DMS153 (cell line): ENCODE data around the gene EDA.

Experiments used
- DNase-seq: peaks from one replicate; lab custom pipeline; 2025; lab: John Stamatoyannopoulos, UW

The EDA gene

DNA sequence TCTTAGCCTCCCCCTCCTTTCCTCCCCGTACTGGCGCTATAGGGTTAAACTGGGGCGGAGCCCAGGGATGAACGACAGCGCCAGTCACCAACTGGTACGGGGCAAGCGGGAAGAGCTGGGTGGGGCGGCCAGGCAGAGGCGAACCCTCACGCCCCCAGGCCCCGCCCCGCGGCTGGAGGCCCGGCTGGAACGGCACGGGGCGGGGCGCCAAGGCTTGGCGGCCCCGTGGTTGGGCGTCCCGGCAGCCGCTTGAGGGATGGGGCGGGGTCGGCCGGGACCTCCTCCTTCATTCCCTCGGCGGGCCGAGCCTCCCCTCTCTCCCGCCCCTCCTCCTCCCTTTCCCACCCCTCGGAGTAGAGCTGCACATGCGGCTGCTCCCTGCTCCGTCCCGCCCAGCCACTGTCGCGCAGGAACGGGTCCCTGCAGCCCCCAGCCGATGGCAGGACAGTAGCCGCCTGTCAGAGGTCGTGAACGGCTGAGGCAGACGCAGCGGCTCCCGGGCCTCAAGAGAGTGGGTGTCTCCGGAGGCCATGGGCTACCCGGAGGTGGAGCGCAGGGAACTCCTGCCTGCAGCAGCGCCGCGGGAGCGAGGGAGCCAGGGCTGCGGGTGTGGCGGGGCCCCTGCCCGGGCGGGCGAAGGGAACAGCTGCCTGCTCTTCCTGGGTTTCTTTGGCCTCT lies at the start of gene EDA:
Gene EDA, plus strand, starts transcription at position 335 of the 678 bp plus-strand sequence.
- DNase-seq, result peak; percentile 46

DNA sequence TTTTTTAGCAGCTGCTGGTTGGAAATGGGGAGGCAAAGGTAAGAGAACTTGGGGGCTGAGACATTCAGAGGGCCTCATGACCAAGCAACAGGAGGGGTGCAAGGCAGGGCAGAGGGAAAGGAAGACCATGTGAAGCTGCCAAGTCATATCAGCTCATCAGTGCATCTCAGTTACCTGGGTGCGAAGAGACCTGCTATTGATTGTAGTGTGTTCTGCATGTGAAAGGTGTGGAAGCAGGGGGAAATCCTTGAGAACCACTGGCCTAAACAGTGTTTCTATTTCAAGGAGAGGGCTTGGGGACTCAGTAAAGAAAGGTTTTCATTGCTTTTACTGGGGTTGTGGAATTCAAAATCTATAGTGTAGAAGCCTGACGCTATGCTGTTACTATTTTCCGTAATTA lies 47.1 kb upstream of the EDA start:
- DNase-seq, result no peak

- no peak for DNase-seq
Observed at GRCh38 chrX:69597399-69597798, 18.5 kb upstream of the EDA start.

DNA sequence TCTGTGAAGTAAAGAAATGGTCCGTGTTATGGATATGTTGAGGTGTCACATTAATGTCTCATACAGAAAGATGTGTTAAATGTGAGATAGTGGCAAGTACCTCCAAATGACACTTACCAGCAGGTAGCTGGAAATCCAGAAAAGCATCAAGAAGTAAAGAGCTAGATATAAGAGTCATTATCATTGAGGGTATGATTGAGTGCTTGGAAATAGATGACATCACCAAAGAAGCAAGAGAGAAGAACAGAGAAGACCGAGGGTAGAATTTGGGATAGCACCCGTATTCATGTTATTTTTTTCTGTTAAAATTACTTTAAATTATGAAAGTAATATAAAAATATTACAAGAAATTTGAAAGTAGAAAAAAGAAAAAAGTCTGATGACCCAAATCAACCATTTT lies 15.7 kb upstream of the EDA start:
- DNase-seq, result no peak

- DNase-seq, result no peak
Observed at GRCh38 chrX:69603566-69604194, 12.2 kb upstream of the EDA start.

DNA sequence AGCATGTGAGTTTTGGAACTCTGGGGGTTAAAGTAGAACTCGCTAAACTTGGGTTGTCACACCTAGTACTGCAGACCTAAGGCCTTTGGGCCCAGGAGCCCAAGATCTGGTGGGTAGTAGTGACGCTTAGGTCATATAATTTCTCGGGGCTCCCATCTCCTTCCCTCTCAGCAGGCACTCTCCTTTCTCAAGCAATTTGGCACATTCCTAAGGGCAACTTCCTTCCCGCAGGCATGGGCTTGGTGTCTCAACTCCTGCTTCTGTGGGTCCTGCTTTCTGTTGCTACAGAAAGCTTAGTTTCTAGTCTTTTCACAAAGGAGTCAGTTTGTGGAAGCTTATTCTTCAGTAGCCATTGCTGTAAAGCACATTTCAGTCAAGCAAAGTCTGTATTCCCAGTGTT lies 10.4 kb upstream of the EDA start:
- DNase-seq, result no peak

GRCh38 chrX:69607616-69608015 lies 8.3 kb upstream of the EDA start:
- DNase-seq, result no peak

DNA sequence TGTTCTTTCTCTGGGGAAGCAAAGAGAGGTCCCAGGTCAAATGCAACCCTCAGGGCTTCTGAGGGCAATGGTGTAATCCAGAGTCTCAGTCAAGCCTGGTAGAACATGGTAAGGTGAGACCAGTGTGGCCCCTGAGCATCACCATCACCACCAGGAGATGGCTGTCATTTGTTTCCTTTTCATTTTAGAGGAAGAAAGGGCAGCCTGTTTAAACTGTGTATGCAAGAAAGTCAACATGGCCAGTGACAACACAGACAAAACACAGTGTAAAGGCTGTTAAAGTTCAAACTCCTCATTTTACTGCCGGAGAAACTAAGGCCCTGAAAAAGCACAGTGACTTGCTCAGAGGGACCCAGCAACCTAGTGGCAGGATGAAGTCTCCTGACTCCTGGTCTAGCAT lies 2.0 kb upstream of the EDA start:
- DNase-seq, result no peak

GRCh38 chrX:69614886-69615285 lies 1.0 kb upstream of the EDA start:
- DNase-seq, result no peak

GRCh38 chrX:69615342-69615741 lies 571 bp upstream of the EDA start:
- DNase-seq, result no peak

- no peak for DNase-seq
Observed at GRCh38 chrX:69616457-69617203, 717 bp downstream of the EDA start.

GRCh38 chrX:69618803-69619202 lies 2.9 kb downstream of the EDA start:
- DNase-seq, result peak; percentile 23

- DNase-seq, result no peak
Observed at GRCh38 chrX:69626129-69626528, 10.2 kb downstream of the EDA start.

- no peak for DNase-seq
Observed at GRCh38 chrX:69627744-69628143, 11.8 kb downstream of the EDA start.

DNA sequence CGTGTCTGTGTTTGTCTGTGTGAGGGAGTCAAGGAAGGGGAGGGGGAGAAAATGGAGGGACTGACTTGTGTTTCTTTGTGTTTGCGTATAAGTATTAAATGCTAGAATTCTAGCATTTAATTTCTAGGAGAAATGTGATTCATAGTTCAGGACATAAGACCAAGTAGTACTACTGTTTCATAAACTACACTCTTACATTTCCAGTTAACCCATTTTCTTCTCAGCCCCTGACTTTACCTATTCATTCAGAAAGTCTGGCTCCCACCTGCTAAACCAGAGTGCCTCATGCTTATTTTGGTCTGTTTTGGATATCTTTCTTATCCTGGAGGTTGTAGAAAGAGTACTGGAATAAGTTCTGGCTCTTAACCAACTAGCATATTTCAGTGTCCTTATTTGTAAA lies 14.2 kb downstream of the EDA start:
- DNase-seq, result no peak

DNA sequence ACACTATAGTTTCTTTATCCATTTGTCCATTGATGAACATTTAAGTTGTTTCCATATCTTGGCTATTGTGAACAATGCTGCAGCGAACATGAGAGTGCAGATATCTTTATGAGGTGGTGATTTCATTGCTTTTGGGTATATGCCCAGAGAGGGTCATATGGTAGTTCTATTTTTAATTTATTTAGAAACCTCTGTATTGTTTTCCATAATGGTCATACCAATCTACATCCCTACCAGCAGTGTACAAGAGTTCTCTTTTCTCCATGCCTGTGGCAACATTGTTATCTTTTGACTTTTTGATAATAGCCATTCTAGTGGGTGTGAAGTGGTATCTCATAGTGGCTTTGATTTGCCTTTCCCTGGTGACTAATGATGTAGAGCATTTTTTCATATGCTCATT lies 48.8 kb downstream of the EDA start:
- no peak for DNase-seq

GRCh38 chrX:69670001-69670555 lies 54.2 kb downstream of the EDA start:
- DNase-seq, result no peak

- DNase-seq, result no peak
Observed at GRCh38 chrX:69674891-69675290, 59.0 kb downstream of the EDA start.

GRCh38 chrX:69705818-69706217 lies 89.9 kb downstream of the EDA start:
- DNase-seq, result no peak

DNA sequence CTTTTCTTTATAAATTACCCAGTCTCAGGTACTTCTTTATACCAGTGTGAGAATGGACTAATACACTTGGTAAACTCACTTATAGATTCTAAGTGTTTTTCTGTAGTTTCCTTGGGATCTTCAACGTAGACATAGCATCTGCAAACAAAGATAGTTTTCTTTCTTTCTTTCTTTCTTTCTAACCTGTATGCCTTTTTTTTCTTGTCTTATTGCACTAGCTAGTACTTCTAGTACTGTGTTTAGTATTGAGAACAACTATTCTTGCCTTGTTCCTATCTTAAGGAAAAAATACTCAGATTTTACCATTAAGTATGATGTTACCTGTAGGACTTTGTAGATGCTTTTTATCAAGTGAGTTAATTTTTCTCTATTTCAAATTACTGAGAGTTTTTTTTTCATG lies 102.2 kb downstream of the EDA start:
- DNase-seq, result no peak

GRCh38 chrX:69724307-69724706 lies 108.4 kb downstream of the EDA start:
- no peak for DNase-seq

GRCh38 chrX:69740317-69740716 lies 124.4 kb downstream of the EDA start:
- no peak for DNase-seq

- no peak for DNase-seq
Observed at GRCh38 chrX:69741721-69742120, 125.8 kb downstream of the EDA start.
